ENCODE results near the gene PSENEN. TPM values are rescaled to one million over a fixed set of nuclear protein-coding genes. Genes with fewer than 3 reads are reported as not detected.

The PSENEN gene
- total and polyA plus RNA-seq, 9 of the 15 experiments (the other 6 are each of a cell fraction or from before 2014, with no cell fraction given), result 34.5 to 299 (median 61.1) TPM

GRCh38 chr19:35716801-35717664, 28.4 kb upstream of the PSENEN start (continued):
- no peak for TF ChIP-seq E4F1 (CRISPR knock-in tag; IDR thresholded peaks at IDR 0.05; ENCODE audit: borderline replicate concordance)
- TF ChIP-seq FUS (optimal IDR thresholded peaks at IDR 0.05; ENCODE audit: low read depth, low read length), result no peak
- TF ChIP-seq PRDM10 (IDR thresholded peaks at IDR 0.05; ENCODE audit: partially characterized antibody), result peak; percentile 72
- TF ChIP-seq TEAD4 (IDR thresholded peaks at IDR 0.05; ENCODE audit: low read length), result peak; percentile 40; the same call in 1 of the 2 replicates
- no peak for TF ChIP-seq TEAD4 (CRISPR knock-in tag; IDR thresholded peaks at IDR 0.05; ENCODE audit: borderline replicate concordance)
- peak; percentile 34; the same call in 1 of the 2 replicates for TF ChIP-seq EHMT2 (IDR thresholded peaks at IDR 0.05)
- no peak for TF ChIP-seq CBX5 (IDR thresholded peaks at IDR 0.05; ENCODE audit: borderline replicate concordance, low read depth)
- no peak for TF ChIP-seq CHD7 (IDR thresholded peaks at IDR 0.05; ENCODE audit: low read depth, low read length)
